ENCODE measurements around the gene METRNL. TPM values are rescaled to one million over a fixed set of nuclear protein-coding genes. Genes with fewer than 3 reads are reported as not detected.

Gene METRNL
- total RNA-seq, 1 donor, result 47.1 TPM

GRCh38 chr17:83068641-83069570 lies 10.5 kb upstream of the METRNL start:
- H3K4me3 ChIP-seq (ENCODE audit: low read depth, low read length), result no peak overlapping the region
- DNase-seq (ENCODE audit: low read depth), result no peak
- TF ChIP-seq, protein P1, sequence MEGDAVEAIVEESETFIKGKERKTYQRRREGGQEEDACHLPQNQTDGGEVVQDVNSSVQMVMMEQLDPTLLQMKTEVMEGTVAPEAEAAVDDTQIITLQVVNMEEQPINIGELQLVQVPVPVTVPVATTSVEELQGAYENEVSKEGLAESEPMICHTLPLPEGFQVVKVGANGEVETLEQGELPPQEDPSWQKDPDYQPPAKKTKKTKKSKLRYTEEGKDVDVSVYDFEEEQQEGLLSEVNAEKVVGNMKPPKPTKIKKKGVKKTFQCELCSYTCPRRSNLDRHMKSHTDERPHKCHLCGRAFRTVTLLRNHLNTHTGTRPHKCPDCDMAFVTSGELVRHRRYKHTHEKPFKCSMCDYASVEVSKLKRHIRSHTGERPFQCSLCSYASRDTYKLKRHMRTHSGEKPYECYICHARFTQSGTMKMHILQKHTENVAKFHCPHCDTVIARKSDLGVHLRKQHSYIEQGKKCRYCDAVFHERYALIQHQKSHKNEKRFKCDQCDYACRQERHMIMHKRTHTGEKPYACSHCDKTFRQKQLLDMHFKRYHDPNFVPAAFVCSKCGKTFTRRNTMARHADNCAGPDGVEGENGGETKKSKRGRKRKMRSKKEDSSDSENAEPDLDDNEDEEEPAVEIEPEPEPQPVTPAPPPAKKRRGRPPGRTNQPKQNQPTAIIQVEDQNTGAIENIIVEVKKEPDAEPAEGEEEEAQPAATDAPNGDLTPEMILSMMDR (IDR thresholded peaks at IDR 0.05; ENCODE audit: insufficient read depth, low read depth, low read length), result no peak

DNA sequence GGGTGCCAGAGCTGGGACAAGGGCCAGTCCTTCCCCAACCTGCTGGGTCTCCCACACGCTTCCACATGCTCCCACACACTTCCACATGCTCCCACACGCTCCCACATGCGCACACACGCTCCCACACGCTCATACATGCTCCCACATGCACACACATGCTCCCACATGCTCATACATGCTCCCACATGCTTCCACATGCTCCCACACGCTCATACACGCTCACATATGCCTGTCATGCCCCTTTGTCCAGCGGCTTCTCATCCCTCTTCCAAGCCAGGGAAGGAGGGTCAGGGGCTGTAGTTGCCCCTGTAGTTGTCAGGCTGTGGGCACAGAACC lies 9.9 kb upstream of the METRNL start:
- H3K4me3 ChIP-seq (ENCODE audit: low read depth, low read length), result no peak overlapping the region
- DNase-seq (ENCODE audit: low read depth), result no peak
- TF ChIP-seq, protein P1 (IDR thresholded peaks at IDR 0.05; ENCODE audit: insufficient read depth, low read depth, low read length), result no peak

DNA sequence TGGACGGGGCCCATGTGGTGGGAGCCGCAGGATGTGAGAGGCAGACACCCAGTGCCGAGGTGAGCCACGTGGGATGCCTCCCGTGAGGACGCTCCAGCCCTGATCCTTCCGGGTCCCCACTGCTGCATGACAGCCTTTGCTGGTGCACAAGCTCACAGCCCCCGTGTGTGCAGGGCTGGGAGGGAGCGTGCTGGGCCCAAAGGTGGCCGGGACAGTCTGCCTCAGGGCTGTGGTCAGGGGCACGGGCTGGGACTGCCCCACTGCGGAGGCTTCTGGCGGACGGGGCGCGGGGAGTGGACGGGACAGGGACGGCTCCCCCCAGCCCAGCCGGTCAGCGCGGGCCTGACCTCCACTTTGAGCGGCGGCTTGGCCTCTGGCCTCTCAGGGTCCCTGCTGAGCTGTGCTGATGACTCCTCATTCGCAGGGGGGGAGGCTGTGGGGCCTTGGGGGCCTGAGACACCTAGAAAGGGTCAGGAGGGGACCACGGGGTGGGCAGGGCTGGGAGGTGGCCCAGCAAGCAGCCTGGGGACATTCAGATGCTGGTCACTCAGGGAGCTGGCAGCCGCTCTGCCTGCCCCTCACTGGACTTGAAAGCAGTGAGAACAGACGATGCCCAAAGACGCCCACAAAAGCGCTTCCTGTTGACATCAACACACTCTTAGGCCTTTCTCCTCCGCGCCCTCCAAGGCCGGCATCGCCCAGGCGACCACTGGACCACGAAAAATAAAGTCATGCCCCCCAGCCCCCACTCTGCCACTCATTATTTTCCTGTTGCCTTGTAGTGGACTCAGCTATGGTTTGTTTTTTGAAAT lies 9.3 kb upstream of the METRNL start:
- H3K4me3 ChIP-seq (ENCODE audit: low read depth, low read length), result no peak overlapping the region
- TF ChIP-seq, protein P1 (IDR thresholded peaks at IDR 0.05; ENCODE audit: insufficient read depth, low read depth, low read length), result no peak
- no peak for DNase-seq (ENCODE audit: low read depth)

- H3K4me3 ChIP-seq (ENCODE audit: low read depth, low read length), result no peak overlapping the region
- DNase-seq (ENCODE audit: low read depth), result no peak
- TF ChIP-seq, protein P1 (IDR thresholded peaks at IDR 0.05; ENCODE audit: insufficient read depth, low read depth, low read length), result no peak
Measured at GRCh38 chr17:83070800-83071341, 8.5 kb upstream of the METRNL start.

- H3K4me3 ChIP-seq (ENCODE audit: low read depth, low read length), result no peak overlapping the region
- TF ChIP-seq, protein P1 (IDR thresholded peaks at IDR 0.05; ENCODE audit: insufficient read depth, low read depth, low read length), result no peak
- no peak for DNase-seq (ENCODE audit: low read depth)
Measured at GRCh38 chr17:83071365-83071764, 8.0 kb upstream of the METRNL start.

GRCh38 chr17:83071966-83072562 lies 7.3 kb upstream of the METRNL start:
- no peak overlapping the region for H3K4me3 ChIP-seq (ENCODE audit: low read depth, low read length)
- DNase-seq (ENCODE audit: low read depth), result no peak
- TF ChIP-seq, protein P1 (IDR thresholded peaks at IDR 0.05; ENCODE audit: insufficient read depth, low read depth, low read length), result no peak
